ENCODE measurements around the gene ZNF506.

- TF ChIP-seq CTCF (IDR thresholded peaks at IDR 0.05) (no peak), POLR2A (IDR thresholded peaks at IDR 0.05) (no peak)
Measured at GRCh38 chr19:19826875-19827274, 5.3 kb upstream of the ZNF506 start.

Measured in breast epithelium (tissue), 3 donors.